Neural cell (in vitro differentiated cells): ENCODE measurements around the gene MRPL48. TPM values are rescaled to one million over a fixed set of nuclear protein-coding genes. Genes with fewer than 3 reads are reported as not detected.

Experiments
- H2AFZ ChIP-seq: fragments of 200-600, 300-800 bp; sonication (generic), shearing (Covaris generic); 2 replicates; pipeline ENCODE4 v1.6.0; 2014; ENCODE audit warnings: low read depth, mild to moderate bottlenecking, antibody characterized with exemption, low read length, moderate library complexity
- H3F3A ChIP-seq: fragments of 200-600 bp; shearing (Covaris generic); 2 replicates; pipeline ENCODE4 v1.6.1; 2016; ENCODE audit warnings: mild to moderate bottlenecking, moderate library complexity, mixed read lengths, antibody characterized with exemption, low read length; ENCODE audit not compliant: insufficient read depth, poor library complexity, severe bottlenecking
- H3K27ac ChIP-seq: fragments of 200-600, 300-800 bp; sonication (generic), shearing (Covaris generic); 2 replicates; pipeline ENCODE4 v1.5.1; 2014; ENCODE audit warnings: mild to moderate bottlenecking, low read length, moderate library complexity
- H3K27me3 ChIP-seq: fragments of 300-800, 200-600 bp; sonication (generic), shearing (Covaris generic); 2 replicates; pipeline ENCODE4 v1.6.0; 2014; ENCODE audit warnings: mild to moderate bottlenecking, low read depth, low read length, moderate library complexity; ENCODE audit not compliant: insufficient read depth
- H3K36me3 ChIP-seq: fragments of 300-800, 200-600 bp; sonication (generic), shearing (Covaris generic); 2 replicates; pipeline ENCODE4 v1.5.1; 2014; ENCODE audit warnings: mild to moderate bottlenecking, antibody characterized with exemption, low read length, moderate library complexity; ENCODE audit not compliant: insufficient read depth
- H3K4me2 ChIP-seq: fragments of 300-800, 200-600 bp; sonication (generic), shearing (Covaris generic); 2 replicates; pipeline ENCODE4 v1.6.0; 2014; ENCODE audit warnings: mild to moderate bottlenecking, low read length
- H3K4me3 ChIP-seq: fragments of 300-800, 200-600 bp; sonication (generic), shearing (Covaris generic); 2 replicates; pipeline ENCODE4 v1.5.1; 2014; ENCODE audit warnings: mild to moderate bottlenecking, low read length, moderate library complexity
- H3K79me2 ChIP-seq: fragments of 200-600 bp; shearing (Covaris generic); replicated peaks from 2 replicates; pipeline ENCODE4 v1.6.0; 2014; ENCODE audit warnings: mild to moderate bottlenecking, low read length, moderate library complexity; ENCODE audit not compliant: insufficient read depth
- H3K9ac ChIP-seq: fragments of 300-800, 200-600 bp; sonication (generic), shearing (Covaris generic); 2 replicates; pipeline ENCODE4 v1.6.1; 2016; ENCODE audit warnings: mild to moderate bottlenecking, low read length, mixed read lengths
- H3K9me2 ChIP-seq: fragments of 200-600 bp; shearing (Covaris generic); 2 replicates; pipeline ENCODE4 v1.6.1; 2016; ENCODE audit warnings: mild to moderate bottlenecking, low read length, mixed read lengths; ENCODE audit not compliant: insufficient read depth
- H3K9me3 ChIP-seq: fragments of 200-600, 300-800 bp; sonication (generic), shearing (Covaris generic); 2 replicates; pipeline ENCODE4 v1.6.1; 2016; ENCODE audit warnings: mild to moderate bottlenecking, mixed run types, low read length, moderate library complexity, mixed read lengths
- H4K20me1 ChIP-seq: fragments of 200-600 bp; shearing (Covaris generic); 2 replicates; pipeline ENCODE4 v1.6.1; 2016; ENCODE audit warnings: mild to moderate bottlenecking, mixed run types; ENCODE audit not compliant: insufficient read depth
- CTCF ChIP-seq: fragments of 450-650 bp; IDR thresholded peaks from 2 replicates; pipeline ENCODE4 v1.5.1; 2014; ENCODE audit warnings: antibody characterized with exemption, mild to moderate bottlenecking, moderate library complexity; ENCODE audit not compliant: poor library complexity, severe bottlenecking
- EP300 ChIP-seq: fragments of 450-650 bp; conservative IDR thresholded peaks from 2 replicates; pipeline ENCODE4 v1.6.1; 2014; ENCODE audit warnings: antibody characterized with exemption, mild to moderate bottlenecking, moderate library complexity; ENCODE audit not compliant: poor library complexity, severe bottlenecking
- EZH2 ChIP-seq: fragments of 200-600, 300-800 bp; shearing (Covaris generic), sonication (generic); IDR thresholded peaks from 2 replicates; pipeline ENCODE4 v1.6.1; 2014; ENCODE audit warnings: antibody characterized with exemption, low read length, borderline replicate concordance, mild to moderate bottlenecking; ENCODE audit not compliant: insufficient read depth, poor library complexity, severe bottlenecking
- MXI1 ChIP-seq: fragments of 450-650 bp; conservative IDR thresholded peaks from 2 replicates; pipeline ENCODE4 v1.6.1; 2014; ENCODE audit warnings: antibody characterized with exemption, mild to moderate bottlenecking; ENCODE audit not compliant: poor library complexity, severe bottlenecking
- POLR2AphosphoS5 ChIP-seq: IDR thresholded peaks from 2 replicates; pipeline ENCODE4 v1.6.1; 2012
- RAD21 ChIP-seq: fragments of 450-650 bp; conservative IDR thresholded peaks from 2 replicates; pipeline ENCODE4 v1.6.1; 2014; ENCODE audit warnings: antibody characterized with exemption, mild to moderate bottlenecking, moderate library complexity
- SMC3 ChIP-seq: fragments of 450-650 bp; conservative IDR thresholded peaks from 2 replicates; pipeline ENCODE4 v1.6.1; 2014; ENCODE audit warnings: antibody characterized with exemption, mild to moderate bottlenecking, moderate library complexity; ENCODE audit not compliant: poor library complexity
- TAF1 ChIP-seq: IDR thresholded peaks from 2 replicates; pipeline ENCODE4 v1.6.1; 2012; ENCODE audit warnings: low read depth
- polyA plus RNA-seq: library from polyadenylated mRNA; depleted of rRNA; stranded (reverse); fragments of >200 nt; gene quantifications from 2 replicates; pipeline ENCODE4 v1.2.3, GENCODE V29; 2014
- TF ChIP-seq, protein P1 (sequence below): IDR thresholded peaks from 2 replicates; pipeline ENCODE4 v1.6.1; 2012; ENCODE audit warnings: borderline replicate concordance

Gene MRPL48
- polyA plus RNA-seq, 1 donor from 2014 or later, result 98.3 TPM

- H3K79me2 ChIP-seq, result peaks cover 95% of the 10 kb centered on the region
These were observed 34.8 kb upstream of the MRPL48 start for GRCh38 chr11:73752903-73753302.

DNA sequence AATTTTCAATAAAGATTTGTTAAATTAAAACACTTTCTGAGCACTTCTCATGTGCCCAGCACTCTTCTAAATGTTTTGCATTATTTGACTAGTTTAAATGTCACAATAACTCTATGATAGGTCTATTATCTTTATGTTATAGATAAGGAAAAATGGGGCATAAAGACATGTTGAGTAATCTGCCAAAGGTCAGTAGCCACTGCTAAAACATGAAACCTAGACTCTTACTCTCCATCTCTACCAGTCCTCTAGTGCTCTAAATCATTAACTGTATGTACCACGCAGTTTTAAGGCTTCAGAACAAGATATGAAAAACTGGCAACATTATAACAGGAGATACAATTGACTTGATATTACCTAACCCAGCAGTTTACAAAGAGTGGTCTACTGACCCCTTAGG lies 33.7 kb upstream of the MRPL48 start:
- H4K20me1 ChIP-seq, result peaks cover 41% of the 10 kb centered on the region
- TF ChIP-seq, protein P1, sequence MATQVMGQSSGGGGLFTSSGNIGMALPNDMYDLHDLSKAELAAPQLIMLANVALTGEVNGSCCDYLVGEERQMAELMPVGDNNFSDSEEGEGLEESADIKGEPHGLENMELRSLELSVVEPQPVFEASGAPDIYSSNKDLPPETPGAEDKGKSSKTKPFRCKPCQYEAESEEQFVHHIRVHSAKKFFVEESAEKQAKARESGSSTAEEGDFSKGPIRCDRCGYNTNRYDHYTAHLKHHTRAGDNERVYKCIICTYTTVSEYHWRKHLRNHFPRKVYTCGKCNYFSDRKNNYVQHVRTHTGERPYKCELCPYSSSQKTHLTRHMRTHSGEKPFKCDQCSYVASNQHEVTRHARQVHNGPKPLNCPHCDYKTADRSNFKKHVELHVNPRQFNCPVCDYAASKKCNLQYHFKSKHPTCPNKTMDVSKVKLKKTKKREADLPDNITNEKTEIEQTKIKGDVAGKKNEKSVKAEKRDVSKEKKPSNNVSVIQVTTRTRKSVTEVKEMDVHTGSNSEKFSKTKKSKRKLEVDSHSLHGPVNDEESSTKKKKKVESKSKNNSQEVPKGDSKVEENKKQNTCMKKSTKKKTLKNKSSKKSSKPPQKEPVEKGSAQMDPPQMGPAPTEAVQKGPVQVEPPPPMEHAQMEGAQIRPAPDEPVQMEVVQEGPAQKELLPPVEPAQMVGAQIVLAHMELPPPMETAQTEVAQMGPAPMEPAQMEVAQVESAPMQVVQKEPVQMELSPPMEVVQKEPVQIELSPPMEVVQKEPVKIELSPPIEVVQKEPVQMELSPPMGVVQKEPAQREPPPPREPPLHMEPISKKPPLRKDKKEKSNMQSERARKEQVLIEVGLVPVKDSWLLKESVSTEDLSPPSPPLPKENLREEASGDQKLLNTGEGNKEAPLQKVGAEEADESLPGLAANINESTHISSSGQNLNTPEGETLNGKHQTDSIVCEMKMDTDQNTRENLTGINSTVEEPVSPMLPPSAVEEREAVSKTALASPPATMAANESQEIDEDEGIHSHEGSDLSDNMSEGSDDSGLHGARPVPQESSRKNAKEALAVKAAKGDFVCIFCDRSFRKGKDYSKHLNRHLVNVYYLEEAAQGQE, result no peak
- TF ChIP-seq TAF1, result no peak
- no peak for TF ChIP-seq CTCF
- TF ChIP-seq RAD21, result no peak
- no peak for TF ChIP-seq EZH2
- TF ChIP-seq MXI1, result no peak
- TF ChIP-seq EP300, result no peak
- TF ChIP-seq POLR2AphosphoS5, result no peak
- no peak for TF ChIP-seq SMC3
- no peak overlapping the region for H3K9ac ChIP-seq
- H3K79me2 ChIP-seq, result peaks cover 95% of the 10 kb centered on the region
- H3K9me3 ChIP-seq, result no peaks in the 10 kb centered on the region
- H3F3A ChIP-seq, result no peaks in the 10 kb centered on the region
- no peak overlapping the region for H3K4me2 ChIP-seq
- no peak overlapping the region for H3K4me3 ChIP-seq
- H3K36me3 ChIP-seq, result no peaks in the 10 kb centered on the region
- no peaks in the 10 kb centered on the region for H3K27me3 ChIP-seq
- H2AFZ ChIP-seq, result no peak overlapping the region
- no peaks in the 10 kb centered on the region for H3K9me2 ChIP-seq
- no peak overlapping the region for H3K27ac ChIP-seq

More at GRCh38 chr11:73752903-73753302, 34.8 kb upstream of the MRPL48 start:
- TF ChIP-seq EP300, result no peak
- TF ChIP-seq CTCF, result no peak
- TF ChIP-seq EZH2, result no peak
- no peak for TF ChIP-seq TAF1
- TF ChIP-seq, protein P1, result no peak
- TF ChIP-seq POLR2AphosphoS5, result no peak
- no peak for TF ChIP-seq MXI1
- no peak for TF ChIP-seq RAD21
- TF ChIP-seq SMC3, result no peak
- H3K9ac ChIP-seq, result no peak overlapping the region
- H2AFZ ChIP-seq, result no peak overlapping the region
- no peak overlapping the region for H3K4me2 ChIP-seq
- no peak overlapping the region for H3K4me3 ChIP-seq
- peaks cover 41% of the 10 kb centered on the region for H4K20me1 ChIP-seq
- no peaks in the 10 kb centered on the region for H3K27me3 ChIP-seq
- H3F3A ChIP-seq, result no peaks in the 10 kb centered on the region
- no peaks in the 10 kb centered on the region for H3K9me3 ChIP-seq
- no peak overlapping the region for H3K27ac ChIP-seq
- H3K36me3 ChIP-seq, result no peaks in the 10 kb centered on the region
- no peaks in the 10 kb centered on the region for H3K9me2 ChIP-seq
